Neural cell (in vitro differentiated cells): ENCODE results near the gene COMT. TPM values are rescaled to one million over a fixed set of nuclear protein-coding genes. Genes with fewer than 3 reads are reported as not detected.

Experiments used
- H2AFZ ChIP-seq: fragments of 200-600, 300-800 bp; sonication (generic), shearing (Covaris generic); 2 replicates; pipeline ENCODE4 v1.6.0; 2014; ENCODE audit warnings: low read depth, mild to moderate bottlenecking, antibody characterized with exemption, low read length, moderate library complexity
- H3F3A ChIP-seq: fragments of 200-600 bp; shearing (Covaris generic); 2 replicates; pipeline ENCODE4 v1.6.1; 2016; ENCODE audit warnings: mild to moderate bottlenecking, moderate library complexity, mixed read lengths, antibody characterized with exemption, low read length; ENCODE audit not compliant: insufficient read depth, poor library complexity, severe bottlenecking
- H3K27ac ChIP-seq: fragments of 200-600, 300-800 bp; sonication (generic), shearing (Covaris generic); 2 replicates; pipeline ENCODE4 v1.5.1; 2014; ENCODE audit warnings: mild to moderate bottlenecking, low read length, moderate library complexity
- H3K27me3 ChIP-seq: fragments of 300-800, 200-600 bp; sonication (generic), shearing (Covaris generic); 2 replicates; pipeline ENCODE4 v1.6.0; 2014; ENCODE audit warnings: mild to moderate bottlenecking, low read depth, low read length, moderate library complexity; ENCODE audit not compliant: insufficient read depth
- H3K36me3 ChIP-seq: fragments of 300-800, 200-600 bp; sonication (generic), shearing (Covaris generic); 2 replicates; pipeline ENCODE4 v1.5.1; 2014; ENCODE audit warnings: mild to moderate bottlenecking, antibody characterized with exemption, low read length, moderate library complexity; ENCODE audit not compliant: insufficient read depth
- H3K4me2 ChIP-seq: fragments of 300-800, 200-600 bp; sonication (generic), shearing (Covaris generic); 2 replicates; pipeline ENCODE4 v1.6.0; 2014; ENCODE audit warnings: mild to moderate bottlenecking, low read length
- H3K4me3 ChIP-seq: fragments of 300-800, 200-600 bp; sonication (generic), shearing (Covaris generic); 2 replicates; pipeline ENCODE4 v1.5.1; 2014; ENCODE audit warnings: mild to moderate bottlenecking, low read length, moderate library complexity
- H3K79me2 ChIP-seq: fragments of 200-600 bp; shearing (Covaris generic); replicated peaks from 2 replicates; pipeline ENCODE4 v1.6.0; 2014; ENCODE audit warnings: mild to moderate bottlenecking, low read length, moderate library complexity; ENCODE audit not compliant: insufficient read depth
- H3K9ac ChIP-seq: fragments of 300-800, 200-600 bp; sonication (generic), shearing (Covaris generic); 2 replicates; pipeline ENCODE4 v1.6.1; 2016; ENCODE audit warnings: mild to moderate bottlenecking, low read length, mixed read lengths
- H3K9me2 ChIP-seq: fragments of 200-600 bp; shearing (Covaris generic); 2 replicates; pipeline ENCODE4 v1.6.1; 2016; ENCODE audit warnings: mild to moderate bottlenecking, low read length, mixed read lengths; ENCODE audit not compliant: insufficient read depth
- H3K9me3 ChIP-seq: fragments of 200-600, 300-800 bp; sonication (generic), shearing (Covaris generic); 2 replicates; pipeline ENCODE4 v1.6.1; 2016; ENCODE audit warnings: mild to moderate bottlenecking, mixed run types, low read length, moderate library complexity, mixed read lengths
- H4K20me1 ChIP-seq: fragments of 200-600 bp; shearing (Covaris generic); 2 replicates; pipeline ENCODE4 v1.6.1; 2016; ENCODE audit warnings: mild to moderate bottlenecking, mixed run types; ENCODE audit not compliant: insufficient read depth
- EP300 ChIP-seq: fragments of 450-650 bp; conservative IDR thresholded peaks from 2 replicates; pipeline ENCODE4 v1.6.1; 2014; ENCODE audit warnings: antibody characterized with exemption, mild to moderate bottlenecking, moderate library complexity; ENCODE audit not compliant: poor library complexity, severe bottlenecking
- EZH2 ChIP-seq: fragments of 200-600, 300-800 bp; shearing (Covaris generic), sonication (generic); IDR thresholded peaks from 2 replicates; pipeline ENCODE4 v1.6.1; 2014; ENCODE audit warnings: antibody characterized with exemption, low read length, borderline replicate concordance, mild to moderate bottlenecking; ENCODE audit not compliant: insufficient read depth, poor library complexity, severe bottlenecking
- MXI1 ChIP-seq: fragments of 450-650 bp; conservative IDR thresholded peaks from 2 replicates; pipeline ENCODE4 v1.6.1; 2014; ENCODE audit warnings: antibody characterized with exemption, mild to moderate bottlenecking; ENCODE audit not compliant: poor library complexity, severe bottlenecking
- POLR2AphosphoS5 ChIP-seq: IDR thresholded peaks from 2 replicates; pipeline ENCODE4 v1.6.1; 2012
- RAD21 ChIP-seq: fragments of 450-650 bp; conservative IDR thresholded peaks from 2 replicates; pipeline ENCODE4 v1.6.1; 2014; ENCODE audit warnings: antibody characterized with exemption, mild to moderate bottlenecking, moderate library complexity
- REST ChIP-seq: IDR thresholded peaks from 2 replicates; pipeline ENCODE4 v1.6.1; 2012; ENCODE audit warnings: borderline replicate concordance
- SMC3 ChIP-seq: fragments of 450-650 bp; conservative IDR thresholded peaks from 2 replicates; pipeline ENCODE4 v1.6.1; 2014; ENCODE audit warnings: antibody characterized with exemption, mild to moderate bottlenecking, moderate library complexity; ENCODE audit not compliant: poor library complexity
- TAF1 ChIP-seq: IDR thresholded peaks from 2 replicates; pipeline ENCODE4 v1.6.1; 2012; ENCODE audit warnings: low read depth
- polyA plus RNA-seq: library from polyadenylated mRNA; depleted of rRNA; stranded (reverse); fragments of >200 nt; gene quantifications from 2 replicates; pipeline ENCODE4 v1.2.3, GENCODE V29; 2014
- TF ChIP-seq, protein P1 (sequence below): fragments of 450-650 bp; IDR thresholded peaks from 2 replicates; pipeline ENCODE4 v1.5.1; 2014; ENCODE audit warnings: antibody characterized with exemption, mild to moderate bottlenecking, moderate library complexity; ENCODE audit not compliant: poor library complexity, severe bottlenecking

COMT gene
- polyA plus RNA-seq, 1 donor from 2014 or later = 14.2 TPM

DNA sequence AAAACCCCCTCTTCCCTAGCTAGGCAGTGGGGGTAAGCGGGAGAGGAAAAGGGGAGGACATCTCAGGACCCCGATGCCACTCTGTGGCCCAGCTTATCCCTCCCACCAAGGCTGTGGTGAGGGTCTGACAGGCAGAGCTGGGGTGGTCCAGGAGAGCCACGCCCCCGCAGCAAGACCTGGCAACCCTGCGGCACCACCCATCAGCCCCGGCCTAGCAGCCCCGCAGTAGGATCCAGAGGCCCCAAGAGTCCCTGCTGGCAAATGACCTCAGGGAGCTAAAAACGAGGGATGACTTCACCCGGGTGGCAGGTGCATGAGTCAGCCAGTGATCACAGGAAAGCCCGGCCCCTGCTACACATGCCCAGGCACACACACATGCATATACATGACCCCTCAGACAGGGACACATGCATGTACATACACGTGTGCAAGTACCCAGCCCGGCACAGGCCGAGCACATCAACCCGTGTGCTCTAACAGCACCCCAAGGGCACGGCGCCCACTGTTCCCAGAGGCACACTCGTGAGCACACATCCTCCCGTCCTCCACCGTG lies 42.7 kb downstream of the COMT start:
- peak overlapping the region; percentile 95 for H3K4me3 ChIP-seq
- no peak for TF ChIP-seq POLR2AphosphoS5
- no peaks in the 10 kb centered on the region for H4K20me1 ChIP-seq
- H2AFZ ChIP-seq = no peak overlapping the region
- no peaks in the 10 kb centered on the region for H3K36me3 ChIP-seq
- no peaks in the 10 kb centered on the region for H3K27me3 ChIP-seq
- no peaks in the 10 kb centered on the region for H3K9me2 ChIP-seq
- no peaks in the 10 kb centered on the region for H3F3A ChIP-seq
- H3K27ac ChIP-seq = no peak overlapping the region
- H3K4me2 ChIP-seq = no peak overlapping the region
- H3K9me3 ChIP-seq = no peaks in the 10 kb centered on the region
- H3K9ac ChIP-seq = no peak overlapping the region
- H3K79me2 ChIP-seq = peaks cover 24% of the 10 kb centered on the region

DNA sequence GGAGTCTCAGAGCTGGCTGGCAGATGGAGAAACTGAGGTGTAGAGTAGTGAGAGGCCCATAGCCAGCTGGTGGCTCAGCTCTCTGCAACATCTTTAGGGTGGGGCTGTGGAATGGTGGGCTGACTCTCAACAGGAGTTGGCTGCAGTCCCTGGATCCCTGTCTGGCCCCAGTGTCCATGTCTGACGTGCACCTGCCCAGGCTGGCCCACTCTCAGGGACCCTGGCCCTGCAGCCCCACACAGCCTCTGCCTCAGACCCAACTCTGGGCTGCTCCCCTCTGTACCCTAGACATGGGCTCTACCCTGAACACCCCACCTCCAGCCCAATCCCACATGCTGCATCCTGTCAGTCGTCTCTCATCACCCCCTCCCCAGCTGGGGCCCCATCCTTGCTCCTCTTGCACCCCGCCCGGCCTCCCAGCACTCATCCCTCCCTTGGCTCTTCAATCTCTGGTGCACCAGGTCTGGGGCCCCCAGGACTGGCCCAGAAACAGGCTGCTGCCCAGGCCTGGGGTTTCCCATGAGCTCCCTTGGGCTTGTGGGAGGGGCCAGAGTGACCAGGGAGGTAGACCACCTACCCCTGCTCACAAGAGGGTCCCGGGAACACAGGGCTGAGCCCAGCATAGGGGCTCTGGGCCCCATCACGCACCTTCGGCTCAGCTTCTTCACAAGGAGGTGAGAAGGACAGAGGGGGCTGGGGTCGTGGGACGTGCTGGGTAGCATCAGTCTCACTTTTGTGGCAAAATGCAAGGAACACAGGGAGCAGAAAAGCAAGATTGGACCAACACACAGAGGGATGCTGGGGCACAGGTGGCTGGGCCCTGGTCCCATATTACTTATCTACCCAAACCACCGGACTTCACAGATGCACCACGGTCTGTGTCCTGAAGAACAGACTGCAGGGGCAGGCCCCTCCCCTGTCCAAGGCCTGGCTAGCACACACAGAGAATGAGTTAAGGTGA lies 43.6 kb downstream of the COMT start:
- no peaks in the 10 kb centered on the region for H3K27me3 ChIP-seq
- H3K27ac ChIP-seq = no peak overlapping the region
- TF ChIP-seq EZH2 (no peak), SMC3 (no peak), EP300 (no peak), TAF1 (no peak), POLR2AphosphoS5 (no peak), REST (no peak), RAD21 (no peak), MXI1 (no peak)
- TF ChIP-seq, protein P1, sequence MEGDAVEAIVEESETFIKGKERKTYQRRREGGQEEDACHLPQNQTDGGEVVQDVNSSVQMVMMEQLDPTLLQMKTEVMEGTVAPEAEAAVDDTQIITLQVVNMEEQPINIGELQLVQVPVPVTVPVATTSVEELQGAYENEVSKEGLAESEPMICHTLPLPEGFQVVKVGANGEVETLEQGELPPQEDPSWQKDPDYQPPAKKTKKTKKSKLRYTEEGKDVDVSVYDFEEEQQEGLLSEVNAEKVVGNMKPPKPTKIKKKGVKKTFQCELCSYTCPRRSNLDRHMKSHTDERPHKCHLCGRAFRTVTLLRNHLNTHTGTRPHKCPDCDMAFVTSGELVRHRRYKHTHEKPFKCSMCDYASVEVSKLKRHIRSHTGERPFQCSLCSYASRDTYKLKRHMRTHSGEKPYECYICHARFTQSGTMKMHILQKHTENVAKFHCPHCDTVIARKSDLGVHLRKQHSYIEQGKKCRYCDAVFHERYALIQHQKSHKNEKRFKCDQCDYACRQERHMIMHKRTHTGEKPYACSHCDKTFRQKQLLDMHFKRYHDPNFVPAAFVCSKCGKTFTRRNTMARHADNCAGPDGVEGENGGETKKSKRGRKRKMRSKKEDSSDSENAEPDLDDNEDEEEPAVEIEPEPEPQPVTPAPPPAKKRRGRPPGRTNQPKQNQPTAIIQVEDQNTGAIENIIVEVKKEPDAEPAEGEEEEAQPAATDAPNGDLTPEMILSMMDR = no peak
- H3K9ac ChIP-seq = peak overlapping the region; percentile 93
- no peaks in the 10 kb centered on the region for H4K20me1 ChIP-seq
- H3K36me3 ChIP-seq = no peaks in the 10 kb centered on the region
- peak overlapping the region; percentile 92 for H3K4me2 ChIP-seq
- H3K9me3 ChIP-seq = no peaks in the 10 kb centered on the region
- peak overlapping the region; percentile 95 for H3K4me3 ChIP-seq
- H3F3A ChIP-seq = no peaks in the 10 kb centered on the region
- peaks cover 24% of the 10 kb centered on the region for H3K79me2 ChIP-seq
- no peak overlapping the region for H2AFZ ChIP-seq
- H3K9me2 ChIP-seq = no peaks in the 10 kb centered on the region
